GM18861 (cell line): Measurements from ENCODE around the gene CHERP.
A peak's percentile ranks its signal among the peaks of the same experiment; 100 is the strongest.
"Not testable (repeated sequence)": the region's sequence is repeated elsewhere in the genome, so short reads cannot be mapped to it uniquely, and the experiment has no call there.

ENCODE experiments used
- ATAC-seq: cut with Tn5 transposase; IDR thresholded peaks from one replicate; pipeline ENCODE4 v1.9.1; 2021; ENCODE audit not compliant: unreplicated experiment

The CHERP gene

GRCh38 chr19:16477311-16477710 lies 64.9 kb downstream of the CHERP start:
- ATAC-seq, result no peak

GRCh38 chr19:16476401-16476800 lies 65.8 kb downstream of the CHERP start:
- no peak for ATAC-seq

GRCh38 chr19:16473875-16474392 lies 68.3 kb downstream of the CHERP start:
- no peak for ATAC-seq

GRCh38 chr19:16472992-16473391 lies 69.2 kb downstream of the CHERP start:
- no peak for ATAC-seq

- not testable (repeated sequence) for ATAC-seq
These were observed 69.7 kb downstream of the CHERP start for GRCh38 chr19:16472559-16472899.

- peak; percentile 16 for ATAC-seq
These were observed 71.1 kb downstream of the CHERP start for GRCh38 chr19:16470911-16471811.

- ATAC-seq, result no peak
These were observed 71.7 kb downstream of the CHERP start for GRCh38 chr19:16470541-16470910.
